GM23248 (cell line): ENCODE data around the gene ELMO1.

ENCODE experiments used
- EZH2 ChIP-seq: fragments of 200-600 bp; sonication (generic); IDR thresholded peaks from 2 replicates; pipeline ENCODE4 v1.6.1; 2018; ENCODE audit warnings: antibody characterized with exemption, mild to moderate bottlenecking; ENCODE audit not compliant: insufficient read depth, poor library complexity, severe bottlenecking
- EZH2phosphoT487 ChIP-seq: fragments of 200-600 bp; sonication (generic); IDR thresholded peaks from 2 replicates; pipeline ENCODE4 v1.6.1; 2018; ENCODE audit warnings: antibody characterized with exemption, moderate library complexity, mild to moderate bottlenecking, low read depth; ENCODE audit not compliant: insufficient read depth

- no peak for TF ChIP-seq EZH2
- no peak for TF ChIP-seq EZH2phosphoT487
Observed at GRCh38 chr7:37369906-37370305, 78.8 kb downstream of the ELMO1 start.
